AG09309 (cell line): ENCODE measurements around the gene ADAMTS12.

Experiments used
- DNase-seq: peaks from one replicate; pipeline ENCODE4 v3.0.0-alpha.2; 2010; ENCODE audit warnings: low read depth
- H3K4me3 ChIP-seq: 2 replicates; pipeline ENCODE4 v1.5.1; 2011; ENCODE audit warnings: mild to moderate bottlenecking, low read depth, low read length, moderate library complexity; ENCODE audit not compliant: control insufficient read depth
- TF ChIP-seq, protein P1 (sequence below): IDR thresholded peaks from 2 replicates; pipeline ENCODE4 v1.5.1; 2011; ENCODE audit warnings: mild to moderate bottlenecking, low read depth, low read length, inconsistent platforms; ENCODE audit not compliant: insufficient read depth, control insufficient read depth; ENCODE audit errors: missing control alignments

Gene ADAMTS12

DNA sequence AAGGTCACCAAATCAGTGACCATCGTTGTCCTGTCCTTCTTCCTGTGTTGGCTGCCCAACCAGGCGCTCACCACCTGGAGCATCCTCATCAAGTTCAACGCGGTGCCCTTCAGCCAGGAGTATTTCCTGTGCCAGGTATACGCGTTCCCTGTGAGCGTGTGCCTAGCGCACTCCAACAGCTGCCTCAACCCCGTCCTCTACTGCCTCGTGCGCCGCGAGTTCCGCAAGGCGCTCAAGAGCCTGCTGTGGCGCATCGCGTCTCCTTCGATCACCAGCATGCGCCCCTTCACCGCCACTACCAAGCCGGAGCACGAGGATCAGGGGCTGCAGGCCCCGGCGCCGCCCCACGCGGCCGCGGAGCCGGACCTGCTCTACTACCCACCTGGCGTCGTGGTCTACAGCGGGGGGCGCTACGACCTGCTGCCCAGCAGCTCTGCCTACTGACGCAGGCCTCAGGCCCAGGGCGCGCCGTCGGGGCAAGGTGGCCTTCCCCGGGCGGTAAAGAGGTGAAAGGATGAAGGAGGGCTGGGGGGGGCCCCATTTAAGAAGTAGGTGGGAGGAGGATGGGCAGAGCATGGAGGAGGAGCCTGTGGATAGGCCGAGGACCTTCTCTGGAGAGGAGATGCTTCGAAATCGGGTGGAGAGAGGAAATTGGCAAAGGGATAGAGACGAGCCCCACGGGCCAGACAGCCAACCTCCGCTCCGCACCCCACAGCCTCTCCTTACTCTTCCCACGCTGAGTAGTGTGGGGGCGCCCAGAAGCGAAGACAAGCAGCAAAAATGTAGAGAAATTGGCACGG is 46.1 kb upstream of the ADAMTS12 start:
- DNase-seq = no peak
- TF ChIP-seq, protein P1, sequence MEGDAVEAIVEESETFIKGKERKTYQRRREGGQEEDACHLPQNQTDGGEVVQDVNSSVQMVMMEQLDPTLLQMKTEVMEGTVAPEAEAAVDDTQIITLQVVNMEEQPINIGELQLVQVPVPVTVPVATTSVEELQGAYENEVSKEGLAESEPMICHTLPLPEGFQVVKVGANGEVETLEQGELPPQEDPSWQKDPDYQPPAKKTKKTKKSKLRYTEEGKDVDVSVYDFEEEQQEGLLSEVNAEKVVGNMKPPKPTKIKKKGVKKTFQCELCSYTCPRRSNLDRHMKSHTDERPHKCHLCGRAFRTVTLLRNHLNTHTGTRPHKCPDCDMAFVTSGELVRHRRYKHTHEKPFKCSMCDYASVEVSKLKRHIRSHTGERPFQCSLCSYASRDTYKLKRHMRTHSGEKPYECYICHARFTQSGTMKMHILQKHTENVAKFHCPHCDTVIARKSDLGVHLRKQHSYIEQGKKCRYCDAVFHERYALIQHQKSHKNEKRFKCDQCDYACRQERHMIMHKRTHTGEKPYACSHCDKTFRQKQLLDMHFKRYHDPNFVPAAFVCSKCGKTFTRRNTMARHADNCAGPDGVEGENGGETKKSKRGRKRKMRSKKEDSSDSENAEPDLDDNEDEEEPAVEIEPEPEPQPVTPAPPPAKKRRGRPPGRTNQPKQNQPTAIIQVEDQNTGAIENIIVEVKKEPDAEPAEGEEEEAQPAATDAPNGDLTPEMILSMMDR = no peak
- H3K4me3 ChIP-seq = no peak overlapping the region

- DNase-seq = no peak
- H3K4me3 ChIP-seq = no peak overlapping the region
- TF ChIP-seq, protein P1 = no peak
Measured at GRCh38 chr5:33937017-33937706, 45.4 kb upstream of the ADAMTS12 start.

DNA sequence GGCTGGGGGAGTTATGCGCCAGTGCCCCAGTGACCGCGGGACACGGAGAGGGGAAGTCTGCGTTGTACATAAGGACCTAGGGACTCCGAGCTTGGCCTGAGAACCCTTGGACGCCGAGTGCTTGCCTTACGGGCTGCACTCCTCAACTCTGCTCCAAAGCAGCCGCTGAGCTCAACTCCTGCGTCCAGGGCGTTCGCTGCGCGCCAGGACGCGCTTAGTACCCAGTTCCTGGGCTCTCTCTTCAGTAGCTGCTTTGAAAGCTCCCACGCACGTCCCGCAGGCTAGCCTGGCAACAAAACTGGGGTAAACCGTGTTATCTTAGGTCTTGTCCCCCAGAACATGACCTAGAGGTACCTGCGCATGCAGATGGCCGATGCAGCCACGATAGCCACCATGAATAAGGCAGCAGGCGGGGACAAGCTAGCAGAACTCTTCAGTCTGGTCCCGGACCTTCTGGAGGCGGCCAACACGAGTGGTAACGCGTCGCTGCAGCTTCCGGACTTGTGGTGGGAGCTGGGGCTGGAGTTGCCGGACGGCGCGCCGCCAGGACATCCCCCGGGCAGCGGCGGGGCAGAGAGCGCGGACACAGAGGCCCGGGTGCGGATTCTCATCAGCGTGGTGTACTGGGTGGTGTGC is 44.7 kb upstream of the ADAMTS12 start, which contains the start of gene RXFP3:
TSS of gene RXFP3 (plus strand) at position 6 of the 636 bp plus-strand sequence. CDS start at position 361, 355 bp downstream.
- TF ChIP-seq, protein P1 = no peak
- no peak for DNase-seq
- H3K4me3 ChIP-seq = peak within 1 kb of the TSS; percentile 48

GRCh38 chr5:33936004-33936380 is 44.2 kb upstream of the ADAMTS12 start:
- TF ChIP-seq, protein P1 = no peak
- H3K4me3 ChIP-seq = peak overlapping the region; percentile 48
- DNase-seq = no peak

GRCh38 chr5:33934176-33934575 is 42.4 kb upstream of the ADAMTS12 start:
- DNase-seq = no peak
- TF ChIP-seq, protein P1 = no peak
- H3K4me3 ChIP-seq = no peak overlapping the region

- no peak for DNase-seq
- TF ChIP-seq, protein P1 = no peak
- H3K4me3 ChIP-seq = no peak overlapping the region
Measured at GRCh38 chr5:33933723-33934169, 42.0 kb upstream of the ADAMTS12 start.
